Fibroblast of lung (primary cell): ENCODE data around the gene TRPC4AP. TPM values are rescaled to one million over a fixed set of nuclear protein-coding genes. Genes with fewer than 3 reads are reported as not detected.

ENCODE experiments used
- DNase-seq, 2 donors: peaks; one replicate each; pipeline versions ENCODE4 v3.0.0 to v3.0.0-alpha.2; 2010; ENCODE audit warnings: low read depth in 2 of 2
- H2AFZ ChIP-seq: 2 replicates; pipeline ENCODE4 v1.5.1; 2012; ENCODE audit warnings: low read length, control low read depth, inconsistent platforms
- H3K27ac ChIP-seq: 2 replicates; pipeline ENCODE4 v1.5.1; 2011; ENCODE audit warnings: low read length, control low read depth; ENCODE audit not compliant: insufficient read depth
- H3K27me3 ChIP-seq: 2 replicates; pipeline ENCODE4 v1.5.1; 2011; ENCODE audit warnings: mild to moderate bottlenecking, low read length; ENCODE audit not compliant: control insufficient read depth, insufficient read depth
- H3K36me3 ChIP-seq: 2 replicates; pipeline ENCODE4 v1.5.1; 2011; ENCODE audit warnings: low read length; ENCODE audit not compliant: control insufficient read depth, insufficient read depth
- H3K4me1 ChIP-seq: 2 replicates; pipeline ENCODE4 v1.5.1; 2011; ENCODE audit warnings: low read length; ENCODE audit not compliant: control insufficient read depth, insufficient read depth; ENCODE audit errors: extremely low read depth
- H3K4me2 ChIP-seq: 2 replicates; pipeline ENCODE4 v1.5.1; 2011; ENCODE audit warnings: low read length, control low read depth; ENCODE audit not compliant: insufficient read depth; ENCODE audit errors: extremely low read depth
- H3K4me3 ChIP-seq, 4 experiments: fragments of 200-600 bp in 1 of 4; sonication (generic) in 1 of 4; replicated peaks in 1 of 4; 2 replicates each; pipeline ENCODE4 v1.5.1; 2011 to 2016; ENCODE audit warnings: low read length in 4 of 4, low read depth in 3 of 4, mild to moderate bottlenecking in 3 of 4, control low read depth in 2 of 4, inconsistent platforms in 1 of 4, mixed read lengths in 1 of 4; ENCODE audit not compliant: insufficient read depth in 1 of 4; ENCODE audit errors: control extremely low read depth in 1 of 4
- H3K79me2 ChIP-seq: 2 replicates; pipeline ENCODE4 v1.5.1; 2012; ENCODE audit warnings: mild to moderate bottlenecking, low read length, inconsistent platforms; ENCODE audit not compliant: control insufficient read depth, insufficient read depth
- H3K9ac ChIP-seq: 2 replicates; pipeline ENCODE4 v1.5.1; 2011; ENCODE audit warnings: mild to moderate bottlenecking, low read length, control low read depth; ENCODE audit not compliant: insufficient read depth
- H3K9me3 ChIP-seq: 2 replicates; pipeline ENCODE4 v1.5.1; 2012; ENCODE audit warnings: low read depth, low read length; ENCODE audit not compliant: control insufficient read depth, insufficient read depth
- H4K20me1 ChIP-seq: 2 replicates; pipeline ENCODE4 v1.5.1; 2011; ENCODE audit warnings: low read length; ENCODE audit not compliant: control insufficient read depth, insufficient read depth; ENCODE audit errors: extremely low read depth
- EZH2 ChIP-seq: IDR thresholded peaks from 2 replicates; pipeline ENCODE4 v1.5.1; 2012; ENCODE audit warnings: low read length, control low read depth, mild to moderate bottlenecking; ENCODE audit errors: missing control alignments
- polyA plus RNA-seq, 2 donors: library from polyadenylated mRNA; depleted of rRNA in 1 of 2; stranded (reverse) in 1 of 2; unstranded in 1 of 2; fragments of >200 nt; gene quantifications; 2 replicates each; pipeline ENCODE4 v1.2.1, GENCODE V29; 2011 to 2012; ENCODE audit warnings: missing spikeins in 1 of 2
- total RNA-seq: library from RNA; depleted of rRNA; stranded (reverse); fragments of >200 nt; gene quantifications from 2 replicates; pipeline ENCODE4 v1.2.1, GENCODE V29; 2014
- TF ChIP-seq, protein P1 (sequence below), 2 donors: IDR thresholded peaks in 1 of 2; conservative IDR thresholded peaks in 1 of 2; 1 replicate in 1 of 2; 2 replicates in 1 of 2; pipeline ENCODE4 v1.5.1; 2011 to 2012; ENCODE audit warnings: low read length in 2 of 2, control low read depth in 1 of 2, inconsistent platforms in 1 of 2, low read depth in 1 of 2, mild to moderate bottlenecking in 1 of 2

The TRPC4AP gene
- total and polyA plus RNA-seq, 2 donors (not counting 1 experiment from before 2014, with no cell fraction given) = 63.1 to 89.7 TPM

- Histone ChIP-seq H2AFZ (no peak overlapping the region), H3K9ac (no peak overlapping the region), H3K4me1 (peaks cover 6% of the 10 kb centered on the region), H3K79me2 (no peaks in the 10 kb centered on the region), H3K27ac (no peak overlapping the region), H3K4me2 (no peak overlapping the region), H3K4me3 (no peak overlapping the region), H4K20me1 (no peaks in the 10 kb centered on the region), H3K36me3 (peaks cover 17% of the 10 kb centered on the region), H3K27me3 (no peaks in the 10 kb centered on the region), H3K9me3 (no peaks in the 10 kb centered on the region)
- DNase-seq = peak in 1 of 2 donors; percentile 33
- TF ChIP-seq, protein P1, sequence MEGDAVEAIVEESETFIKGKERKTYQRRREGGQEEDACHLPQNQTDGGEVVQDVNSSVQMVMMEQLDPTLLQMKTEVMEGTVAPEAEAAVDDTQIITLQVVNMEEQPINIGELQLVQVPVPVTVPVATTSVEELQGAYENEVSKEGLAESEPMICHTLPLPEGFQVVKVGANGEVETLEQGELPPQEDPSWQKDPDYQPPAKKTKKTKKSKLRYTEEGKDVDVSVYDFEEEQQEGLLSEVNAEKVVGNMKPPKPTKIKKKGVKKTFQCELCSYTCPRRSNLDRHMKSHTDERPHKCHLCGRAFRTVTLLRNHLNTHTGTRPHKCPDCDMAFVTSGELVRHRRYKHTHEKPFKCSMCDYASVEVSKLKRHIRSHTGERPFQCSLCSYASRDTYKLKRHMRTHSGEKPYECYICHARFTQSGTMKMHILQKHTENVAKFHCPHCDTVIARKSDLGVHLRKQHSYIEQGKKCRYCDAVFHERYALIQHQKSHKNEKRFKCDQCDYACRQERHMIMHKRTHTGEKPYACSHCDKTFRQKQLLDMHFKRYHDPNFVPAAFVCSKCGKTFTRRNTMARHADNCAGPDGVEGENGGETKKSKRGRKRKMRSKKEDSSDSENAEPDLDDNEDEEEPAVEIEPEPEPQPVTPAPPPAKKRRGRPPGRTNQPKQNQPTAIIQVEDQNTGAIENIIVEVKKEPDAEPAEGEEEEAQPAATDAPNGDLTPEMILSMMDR (conservative IDR thresholded peaks at IDR 0.05 in 1 of 2, IDR thresholded peaks at IDR 0.05 in 1 of 2; ENCODE audit: low read depth in 1 of 2, low read length in 2 of 2) = no peak
- TF ChIP-seq EZH2 = no peak
Observed at GRCh38 chr20:35021063-35021462, 71.5 kb downstream of the TRPC4AP start.

DNA sequence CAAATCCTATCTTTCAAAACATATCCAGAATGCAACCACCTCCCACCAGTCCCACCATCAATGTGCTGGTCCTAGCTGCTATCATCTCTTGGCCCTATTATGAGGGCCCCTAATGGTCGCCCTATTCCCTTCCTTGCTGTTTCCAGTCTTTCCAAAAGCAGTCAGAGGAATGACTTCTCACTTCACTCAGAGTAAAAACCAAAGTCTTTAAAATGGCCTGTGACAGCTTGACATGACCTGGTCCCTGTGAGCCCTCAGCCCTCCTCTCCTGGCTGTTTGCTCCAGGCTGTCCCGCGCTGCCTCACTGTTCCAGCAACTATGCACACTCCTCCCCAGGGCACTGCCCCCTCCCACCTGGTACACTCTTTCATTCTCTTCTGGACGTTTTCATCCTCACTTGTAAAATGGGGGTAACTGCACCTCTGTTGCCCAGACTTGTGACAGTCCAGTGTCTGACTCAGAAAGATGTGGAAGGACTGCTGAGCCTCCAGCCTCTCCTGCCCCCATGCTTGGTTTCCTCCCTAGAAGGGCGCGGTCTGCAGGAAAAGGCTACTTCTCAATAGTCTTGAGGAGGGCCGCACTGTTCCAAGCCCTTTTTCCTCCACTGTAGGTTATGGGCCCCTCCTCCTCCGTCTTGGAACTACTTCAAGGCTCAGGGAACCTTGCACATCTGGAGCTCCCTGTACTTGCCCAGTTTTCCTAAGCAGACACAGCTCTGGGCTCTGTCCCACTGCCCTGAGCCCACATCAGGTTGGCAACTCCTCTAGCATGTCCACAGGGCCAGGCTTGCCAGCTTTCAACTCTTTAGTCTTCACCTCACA is 72.3 kb downstream of the TRPC4AP start:
- no peak for TF ChIP-seq EZH2
- TF ChIP-seq, protein P1 (conservative IDR thresholded peaks at IDR 0.05 in 1 of 2, IDR thresholded peaks at IDR 0.05 in 1 of 2; ENCODE audit: low read depth in 1 of 2, low read length in 2 of 2) = no peak
- no peak overlapping the region for H3K27ac ChIP-seq

DNA sequence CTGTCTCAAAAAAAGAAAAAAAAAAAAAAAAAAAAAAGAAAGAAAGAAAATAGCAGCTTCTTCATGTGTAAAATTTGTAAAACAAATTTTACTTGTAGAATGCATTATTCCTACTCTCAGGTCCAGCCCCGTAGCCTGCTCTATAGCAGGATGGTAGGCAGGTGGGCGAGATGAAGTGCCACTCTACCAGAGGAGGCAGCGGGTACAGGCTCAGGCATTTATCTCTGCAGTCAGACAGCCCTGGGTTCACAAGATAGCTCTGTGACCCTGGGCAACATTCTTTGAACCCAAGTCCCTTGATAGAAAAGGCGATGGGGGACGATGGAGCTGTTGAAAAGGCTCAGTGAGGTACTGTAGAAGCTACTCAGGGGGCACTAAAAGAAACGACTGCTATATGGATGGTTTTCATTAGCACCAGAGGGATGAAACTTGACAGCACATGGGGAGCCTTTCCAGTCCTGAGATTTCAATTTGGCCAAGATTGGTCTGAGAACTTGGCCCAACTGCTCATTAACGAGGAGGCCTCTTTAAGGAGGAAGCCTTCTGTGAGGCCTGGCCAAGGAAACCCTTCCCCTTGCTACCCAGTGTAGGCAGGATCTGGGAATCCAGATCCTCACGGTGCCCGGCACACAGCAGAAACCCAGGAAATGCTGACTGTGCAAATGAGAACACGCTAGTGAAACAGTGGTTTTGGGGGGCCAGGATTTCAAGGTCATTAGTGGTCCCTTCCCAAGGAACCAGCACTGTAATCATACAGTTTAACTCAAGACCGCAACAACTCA is 73.8 kb downstream of the TRPC4AP start:
- H3K4me2 ChIP-seq = no peak overlapping the region
- peaks cover 19% of the 10 kb centered on the region for H3K36me3 ChIP-seq
- no peak overlapping the region for H3K9ac ChIP-seq
- peaks cover 6% of the 10 kb centered on the region for H3K4me1 ChIP-seq
- no peaks in the 10 kb centered on the region for H4K20me1 ChIP-seq
- TF ChIP-seq EZH2 = no peak
- TF ChIP-seq, protein P1 (conservative IDR thresholded peaks at IDR 0.05 in 1 of 2, IDR thresholded peaks at IDR 0.05 in 1 of 2; ENCODE audit: low read depth in 1 of 2, low read length in 2 of 2) = no peak
- H3K9me3 ChIP-seq = no peaks in the 10 kb centered on the region
- no peaks in the 10 kb centered on the region for H3K27me3 ChIP-seq
- no peak for DNase-seq
- no peaks in the 10 kb centered on the region for H3K79me2 ChIP-seq
- no peak overlapping the region for H2AFZ ChIP-seq
- no peak overlapping the region for H3K4me3 ChIP-seq
- peak overlapping the region; percentile 23 for H3K27ac ChIP-seq

More for the DNA sequence above, 72.3 kb downstream of the TRPC4AP start:
- H2AFZ ChIP-seq = no peak overlapping the region
- no peaks in the 10 kb centered on the region for H3K9me3 ChIP-seq
- no peak overlapping the region for H3K4me3 ChIP-seq
- H4K20me1 ChIP-seq = no peaks in the 10 kb centered on the region
- no peak overlapping the region for H3K9ac ChIP-seq
- no peak for DNase-seq
- H3K36me3 ChIP-seq = peaks cover 21% of the 10 kb centered on the region
- H3K4me2 ChIP-seq = no peak overlapping the region
- H3K4me1 ChIP-seq = peaks cover 6% of the 10 kb centered on the region
- H3K27me3 ChIP-seq = no peaks in the 10 kb centered on the region
- no peaks in the 10 kb centered on the region for H3K79me2 ChIP-seq
